ENCODE results near the gene DUSP1.

Gene DUSP1

GRCh38 chr5:172748341-172748843 lies 22.6 kb downstream of the DUSP1 start:
- in situ Hi-C loops (cut with MboI; ENCODE audit: low sequenced_read_pairs, unreplicated experiment) = no loop called here
- no peak for DNase-seq (ENCODE audit: low spot score)
- no peak for TF ChIP-seq CTCF (IDR thresholded peaks at IDR 0.05; ENCODE audit: borderline replicate concordance, control extremely low read depth, extremely low read depth, insufficient read depth, missing control alignments)

GRCh38 chr5:172747471-172747870 lies 23.5 kb downstream of the DUSP1 start:
- in situ Hi-C loops (cut with MboI; ENCODE audit: low sequenced_read_pairs, unreplicated experiment) = no loop called here
- TF ChIP-seq CTCF (IDR thresholded peaks at IDR 0.05; ENCODE audit: borderline replicate concordance, control extremely low read depth, extremely low read depth, insufficient read depth, missing control alignments) = no peak
- no peak for DNase-seq (ENCODE audit: low spot score)

GRCh38 chr5:172746725-172747124 lies 24.3 kb downstream of the DUSP1 start:
- TF ChIP-seq CTCF (IDR thresholded peaks at IDR 0.05; ENCODE audit: borderline replicate concordance, control extremely low read depth, extremely low read depth, insufficient read depth, missing control alignments) = no peak
- in situ Hi-C loops (cut with MboI; ENCODE audit: low sequenced_read_pairs, unreplicated experiment) = no loop called here
- no peak for DNase-seq (ENCODE audit: low spot score)

GRCh38 chr5:172745838-172746237 lies 25.2 kb downstream of the DUSP1 start:
- no peak for DNase-seq (ENCODE audit: low spot score)

GRCh38 chr5:172745406-172745805 lies 25.6 kb downstream of the DUSP1 start:
- TF ChIP-seq CTCF (IDR thresholded peaks at IDR 0.05; ENCODE audit: borderline replicate concordance, control extremely low read depth, extremely low read depth, insufficient read depth, missing control alignments) = no peak
- no peak for DNase-seq (ENCODE audit: low spot score)
- in situ Hi-C loops (cut with MboI; ENCODE audit: low sequenced_read_pairs, unreplicated experiment) = no loop called here

More at GRCh38 chr5:172745838-172746237, 25.2 kb downstream of the DUSP1 start:
- TF ChIP-seq CTCF (IDR thresholded peaks at IDR 0.05; ENCODE audit: borderline replicate concordance, control extremely low read depth, extremely low read depth, insufficient read depth, missing control alignments) = no peak
- in situ Hi-C loops (cut with MboI; ENCODE audit: low sequenced_read_pairs, unreplicated experiment) = no loop called here

- no peak for DNase-seq (ENCODE audit: low spot score)
- TF ChIP-seq CTCF (IDR thresholded peaks at IDR 0.05; ENCODE audit: borderline replicate concordance, control extremely low read depth, extremely low read depth, insufficient read depth, missing control alignments) = no peak
- in situ Hi-C loops (cut with MboI; ENCODE audit: low sequenced_read_pairs, unreplicated experiment) = no loop called here
These were observed 26.6 kb downstream of the DUSP1 start for GRCh38 chr5:172744123-172745104.

Data from GM13976 (cell line).